H1 (cell line): ENCODE results near the gene RPP25. TPM values are rescaled to one million over a fixed set of nuclear protein-coding genes. Genes with fewer than 3 reads are reported as not detected.

Experiments
- BCL11A ChIP-seq, 2 experiments: IDR thresholded peaks; one replicate each; pipeline ENCODE4 v1.6.1; 2011; ENCODE audit warnings: low read depth in 2 of 2, low read length in 2 of 2, mild to moderate bottlenecking in 2 of 2
- CEBPB ChIP-seq: IDR thresholded peaks from 2 replicates; pipeline ENCODE4 v1.6.1; 2012; ENCODE audit warnings: low read depth, low read length
- POLR2A ChIP-seq, 2 experiments: IDR thresholded peaks; 1 replicate in 1 of 2; 2 replicates in 1 of 2; pipeline ENCODE4 v1.6.1; 2011; ENCODE audit warnings: low read depth in 2 of 2, low read length in 2 of 2, mild to moderate bottlenecking in 2 of 2; ENCODE audit errors: control extremely low read depth in 1 of 2
- RFX5 ChIP-seq: IDR thresholded peaks from 2 replicates; pipeline ENCODE4 v1.6.1; 2011; ENCODE audit warnings: low read depth, low read length, improper control_type of control experiment, borderline replicate concordance
- SIX5 ChIP-seq: IDR thresholded peaks from 2 replicates; pipeline ENCODE4 v1.6.1; 2011; ENCODE audit warnings: mild to moderate bottlenecking, low read depth, low read length
- TAF1 ChIP-seq: IDR thresholded peaks from 2 replicates; pipeline ENCODE4 v1.6.1; 2011; ENCODE audit warnings: mild to moderate bottlenecking, low read depth, low read length
- TAF7 ChIP-seq: optimal IDR thresholded peaks from 2 replicates; pipeline ENCODE3; 2011; ENCODE audit warnings: low read depth, mild to moderate bottlenecking, inconsistent platforms, low read length, moderate library complexity, borderline replicate concordance
- polyA plus RNA-seq, 7 experiments: library from polyadenylated mRNA; depleted of rRNA in 3 of 7; stranded (reverse) in 5 of 7; unstranded in 2 of 7; fragments of >200 nt in 5 of 7; fragments of 200-250 nt in 2 of 7; gene quantifications; 1 replicate in 5 of 7; 2 replicates in 1 of 7; 4 replicates in 1 of 7; pipeline versions ENCODE4 v1.2.1 to v1.2.3, GENCODE V29; 2011 to 2013; ENCODE audit warnings: missing spikeins in 2 of 7, mixed read lengths in 2 of 7
- total RNA-seq: library from RNA; stranded (reverse); fragmentation: NEBNext Ultra II Directional; extraction: Animal tissue kit (Norgen Biotek cat#: 25700); gene quantifications from 2 replicates; pipeline ENCODE4 v1.2.1, GENCODE V29; 2021
- TF ChIP-seq, protein P1 (sequence below): fragments of 300-600 bp; sonication (generic); IDR thresholded peaks from 2 replicates; pipeline ENCODE4 v1.7.1; 2012; ENCODE audit warnings: low read length, moderate library complexity, mild to moderate bottlenecking, inconsistent platforms; ENCODE audit not compliant: insufficient replicate concordance

The RPP25 gene
- total and polyA plus RNA-seq, 2 of the 8 experiments (the other 6 are each of a cell fraction or from before 2014, with no cell fraction given) = 17.4 to 19.8 TPM

DNA sequence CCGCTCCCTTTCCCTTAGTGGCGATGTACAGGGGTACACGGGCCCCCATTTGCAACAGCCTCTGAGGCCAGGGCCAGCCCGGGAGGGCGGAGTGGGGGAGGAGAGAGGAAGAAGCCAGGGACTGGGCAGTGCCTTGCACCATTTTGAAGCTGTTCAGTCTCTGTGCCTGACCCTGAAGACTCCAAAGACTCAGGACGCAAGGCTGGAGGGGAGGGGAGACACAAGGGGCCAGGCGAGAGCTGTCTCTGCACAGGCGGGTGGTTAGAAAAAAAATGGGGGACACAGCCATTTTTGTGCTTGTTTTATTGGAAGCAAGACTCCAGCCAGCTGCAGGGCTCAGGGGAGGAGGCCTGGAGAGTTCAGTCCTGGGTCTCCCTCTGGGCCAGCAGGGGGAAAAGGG is 1.6 kb downstream of the RPP25 start (continued):
- TF ChIP-seq, protein P1, sequence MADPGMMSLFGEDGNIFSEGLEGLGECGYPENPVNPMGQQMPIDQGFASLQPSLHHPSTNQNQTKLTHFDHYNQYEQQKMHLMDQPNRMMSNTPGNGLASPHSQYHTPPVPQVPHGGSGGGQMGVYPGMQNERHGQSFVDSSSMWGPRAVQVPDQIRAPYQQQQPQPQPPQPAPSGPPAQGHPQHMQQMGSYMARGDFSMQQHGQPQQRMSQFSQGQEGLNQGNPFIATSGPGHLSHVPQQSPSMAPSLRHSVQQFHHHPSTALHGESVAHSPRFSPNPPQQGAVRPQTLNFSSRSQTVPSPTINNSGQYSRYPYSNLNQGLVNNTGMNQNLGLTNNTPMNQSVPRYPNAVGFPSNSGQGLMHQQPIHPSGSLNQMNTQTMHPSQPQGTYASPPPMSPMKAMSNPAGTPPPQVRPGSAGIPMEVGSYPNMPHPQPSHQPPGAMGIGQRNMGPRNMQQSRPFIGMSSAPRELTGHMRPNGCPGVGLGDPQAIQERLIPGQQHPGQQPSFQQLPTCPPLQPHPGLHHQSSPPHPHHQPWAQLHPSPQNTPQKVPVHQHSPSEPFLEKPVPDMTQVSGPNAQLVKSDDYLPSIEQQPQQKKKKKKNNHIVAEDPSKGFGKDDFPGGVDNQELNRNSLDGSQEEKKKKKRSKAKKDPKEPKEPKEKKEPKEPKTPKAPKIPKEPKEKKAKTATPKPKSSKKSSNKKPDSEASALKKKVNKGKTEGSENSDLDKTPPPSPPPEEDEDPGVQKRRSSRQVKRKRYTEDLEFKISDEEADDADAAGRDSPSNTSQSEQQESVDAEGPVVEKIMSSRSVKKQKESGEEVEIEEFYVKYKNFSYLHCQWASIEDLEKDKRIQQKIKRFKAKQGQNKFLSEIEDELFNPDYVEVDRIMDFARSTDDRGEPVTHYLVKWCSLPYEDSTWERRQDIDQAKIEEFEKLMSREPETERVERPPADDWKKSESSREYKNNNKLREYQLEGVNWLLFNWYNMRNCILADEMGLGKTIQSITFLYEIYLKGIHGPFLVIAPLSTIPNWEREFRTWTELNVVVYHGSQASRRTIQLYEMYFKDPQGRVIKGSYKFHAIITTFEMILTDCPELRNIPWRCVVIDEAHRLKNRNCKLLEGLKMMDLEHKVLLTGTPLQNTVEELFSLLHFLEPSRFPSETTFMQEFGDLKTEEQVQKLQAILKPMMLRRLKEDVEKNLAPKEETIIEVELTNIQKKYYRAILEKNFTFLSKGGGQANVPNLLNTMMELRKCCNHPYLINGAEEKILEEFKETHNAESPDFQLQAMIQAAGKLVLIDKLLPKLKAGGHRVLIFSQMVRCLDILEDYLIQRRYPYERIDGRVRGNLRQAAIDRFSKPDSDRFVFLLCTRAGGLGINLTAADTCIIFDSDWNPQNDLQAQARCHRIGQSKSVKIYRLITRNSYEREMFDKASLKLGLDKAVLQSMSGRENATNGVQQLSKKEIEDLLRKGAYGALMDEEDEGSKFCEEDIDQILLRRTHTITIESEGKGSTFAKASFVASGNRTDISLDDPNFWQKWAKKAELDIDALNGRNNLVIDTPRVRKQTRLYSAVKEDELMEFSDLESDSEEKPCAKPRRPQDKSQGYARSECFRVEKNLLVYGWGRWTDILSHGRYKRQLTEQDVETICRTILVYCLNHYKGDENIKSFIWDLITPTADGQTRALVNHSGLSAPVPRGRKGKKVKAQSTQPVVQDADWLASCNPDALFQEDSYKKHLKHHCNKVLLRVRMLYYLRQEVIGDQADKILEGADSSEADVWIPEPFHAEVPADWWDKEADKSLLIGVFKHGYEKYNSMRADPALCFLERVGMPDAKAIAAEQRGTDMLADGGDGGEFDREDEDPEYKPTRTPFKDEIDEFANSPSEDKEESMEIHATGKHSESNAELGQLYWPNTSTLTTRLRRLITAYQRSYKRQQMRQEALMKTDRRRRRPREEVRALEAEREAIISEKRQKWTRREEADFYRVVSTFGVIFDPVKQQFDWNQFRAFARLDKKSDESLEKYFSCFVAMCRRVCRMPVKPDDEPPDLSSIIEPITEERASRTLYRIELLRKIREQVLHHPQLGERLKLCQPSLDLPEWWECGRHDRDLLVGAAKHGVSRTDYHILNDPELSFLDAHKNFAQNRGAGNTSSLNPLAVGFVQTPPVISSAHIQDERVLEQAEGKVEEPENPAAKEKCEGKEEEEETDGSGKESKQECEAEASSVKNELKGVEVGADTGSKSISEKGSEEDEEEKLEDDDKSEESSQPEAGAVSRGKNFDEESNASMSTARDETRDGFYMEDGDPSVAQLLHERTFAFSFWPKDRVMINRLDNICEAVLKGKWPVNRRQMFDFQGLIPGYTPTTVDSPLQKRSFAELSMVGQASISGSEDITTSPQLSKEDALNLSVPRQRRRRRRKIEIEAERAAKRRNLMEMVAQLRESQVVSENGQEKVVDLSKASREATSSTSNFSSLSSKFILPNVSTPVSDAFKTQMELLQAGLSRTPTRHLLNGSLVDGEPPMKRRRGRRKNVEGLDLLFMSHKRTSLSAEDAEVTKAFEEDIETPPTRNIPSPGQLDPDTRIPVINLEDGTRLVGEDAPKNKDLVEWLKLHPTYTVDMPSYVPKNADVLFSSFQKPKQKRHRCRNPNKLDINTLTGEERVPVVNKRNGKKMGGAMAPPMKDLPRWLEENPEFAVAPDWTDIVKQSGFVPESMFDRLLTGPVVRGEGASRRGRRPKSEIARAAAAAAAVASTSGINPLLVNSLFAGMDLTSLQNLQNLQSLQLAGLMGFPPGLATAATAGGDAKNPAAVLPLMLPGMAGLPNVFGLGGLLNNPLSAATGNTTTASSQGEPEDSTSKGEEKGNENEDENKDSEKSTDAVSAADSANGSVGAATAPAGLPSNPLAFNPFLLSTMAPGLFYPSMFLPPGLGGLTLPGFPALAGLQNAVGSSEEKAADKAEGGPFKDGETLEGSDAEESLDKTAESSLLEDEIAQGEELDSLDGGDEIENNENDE = no peak
- TF ChIP-seq SIX5 (no peak), POLR2A (IDR thresholded peaks at IDR 0.05; ENCODE audit: control extremely low read depth in 1 of 2, low read depth in 2 of 2, low read length in 2 of 2) (no peak), CEBPB (no peak), RFX5 (no peak), TAF7 (no peak), BCL11A (IDR thresholded peaks at IDR 0.05; ENCODE audit: low read depth in 2 of 2, low read length in 2 of 2) (no peak), TAF1 (no peak)
